HL-60/S4 treated with phorbol 12-myristate 13-acetate at 8.2 ng/mL for 4 days and 3 days (cell line): ENCODE measurements around the gene CTDSP2.

Experiments
- in situ Hi-C: fragments of 300-500 bp; cut with MboI; formaldehyde crosslinking; loops from 2 replicates; pipeline ENCODE4 v1.15.0; 2022; ENCODE audit warnings: low sequenced_read_pairs

The CTDSP2 gene

DNA sequence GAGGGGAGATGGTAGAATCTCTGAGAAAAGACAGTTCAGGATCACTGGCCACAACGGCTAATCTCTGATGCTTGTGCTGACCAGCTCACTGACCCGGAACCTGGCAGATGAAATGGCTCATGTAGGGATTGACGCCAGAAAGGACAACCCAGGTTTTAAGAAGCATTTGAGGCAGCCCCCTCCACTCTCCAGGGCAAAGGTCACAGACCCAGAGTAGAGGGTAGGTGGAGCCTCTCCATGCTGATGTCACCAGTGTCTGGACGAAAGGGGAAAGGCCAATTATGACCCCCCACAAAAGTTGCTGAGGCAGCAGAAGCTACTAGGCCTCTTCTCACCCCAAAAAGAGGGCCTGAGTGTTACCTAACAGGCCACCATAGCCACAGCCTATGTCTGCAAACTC, 75.8 kb downstream of the CTDSP2 start:
- in situ Hi-C loops = no loop called here
